ENCODE data around the gene CNTNAP2.

DNA sequence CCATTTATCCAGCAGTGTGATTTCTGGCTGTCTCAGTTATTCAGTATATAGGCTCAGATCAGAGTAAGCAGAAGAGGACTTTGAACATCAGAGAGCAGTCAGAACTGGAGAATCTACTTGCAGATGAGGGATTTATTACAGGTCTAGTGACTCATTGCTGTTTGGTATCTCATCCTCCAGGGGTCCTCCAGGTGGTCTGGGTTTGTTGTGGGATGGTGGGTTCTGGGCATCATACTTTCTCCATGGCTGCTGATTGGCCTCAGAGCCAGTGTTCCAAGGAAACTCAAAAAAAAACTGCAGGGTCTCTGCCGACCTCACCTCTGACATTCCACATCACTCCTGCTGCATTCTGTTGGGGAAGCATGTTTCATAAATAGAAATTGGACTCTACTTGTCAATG, 214.8 kb downstream of the CNTNAP2 start:
- TF ChIP-seq, protein P1, sequence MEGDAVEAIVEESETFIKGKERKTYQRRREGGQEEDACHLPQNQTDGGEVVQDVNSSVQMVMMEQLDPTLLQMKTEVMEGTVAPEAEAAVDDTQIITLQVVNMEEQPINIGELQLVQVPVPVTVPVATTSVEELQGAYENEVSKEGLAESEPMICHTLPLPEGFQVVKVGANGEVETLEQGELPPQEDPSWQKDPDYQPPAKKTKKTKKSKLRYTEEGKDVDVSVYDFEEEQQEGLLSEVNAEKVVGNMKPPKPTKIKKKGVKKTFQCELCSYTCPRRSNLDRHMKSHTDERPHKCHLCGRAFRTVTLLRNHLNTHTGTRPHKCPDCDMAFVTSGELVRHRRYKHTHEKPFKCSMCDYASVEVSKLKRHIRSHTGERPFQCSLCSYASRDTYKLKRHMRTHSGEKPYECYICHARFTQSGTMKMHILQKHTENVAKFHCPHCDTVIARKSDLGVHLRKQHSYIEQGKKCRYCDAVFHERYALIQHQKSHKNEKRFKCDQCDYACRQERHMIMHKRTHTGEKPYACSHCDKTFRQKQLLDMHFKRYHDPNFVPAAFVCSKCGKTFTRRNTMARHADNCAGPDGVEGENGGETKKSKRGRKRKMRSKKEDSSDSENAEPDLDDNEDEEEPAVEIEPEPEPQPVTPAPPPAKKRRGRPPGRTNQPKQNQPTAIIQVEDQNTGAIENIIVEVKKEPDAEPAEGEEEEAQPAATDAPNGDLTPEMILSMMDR (IDR thresholded peaks at IDR 0.05; ENCODE audit: insufficient read depth, low read length, poor library complexity, severe bottlenecking): no peak
- TF ChIP-seq EZH2phosphoT487 (conservative IDR thresholded peaks at IDR 0.05; ENCODE audit: low read length): no peak
